GM12878 (cell line): Measurements from ENCODE around the gene TCEANC2. TPM values are rescaled to one million over a fixed set of nuclear protein-coding genes. Genes with fewer than 3 reads are reported as not detected.

Experiments used
- ATAC-seq: fragments of 200-7000 bp; cut with Tn5 transposase; 3 replicates; pipeline ENCODE4 v1.9.1; 2020; ENCODE audit warnings: mild to moderate bottlenecking, moderate library complexity
- BruUV-seq: library from RNA; stranded (reverse); fragments of 400-500 nt; replicated peaks from 2 replicates; lab custom pipeline; 2021; lab: Mats Ljungman, UMichigan
- CTCF ChIA-PET: fragments of 300-600 bp; sonication (Branson Sonifier 250); formaldehyde crosslinking; extraction: SDS; loops from one replicate; lab custom pipeline; 2021; ENCODE audit warnings: inconsistent platforms; lab: Yijun Ruan, JAX
- POLR2A ChIA-PET: fragments of 350-600 bp; formaldehyde crosslinking; extraction: SDS; loops from one replicate; lab custom pipeline; 2021; ENCODE audit warnings: inconsistent platforms; lab: Charles Lee
- RAD21 ChIA-PET: fragments of 300-600 bp; sonication (Branson Sonifier 250); formaldehyde crosslinking; loops from one replicate; lab custom pipeline; 2023; ENCODE audit warnings: antibody characterized with exemption; ENCODE audit not compliant: unreplicated experiment; lab: Charles Lee
- SMC1A ChIA-PET: fragments of 300-600 bp; sonication (Branson Sonifier 250); formaldehyde crosslinking; loops from one replicate; lab custom pipeline; 2023; ENCODE audit not compliant: unreplicated experiment, uncharacterized antibody; lab: Charles Lee
- DNase-seq: peaks from one replicate; pipeline ENCODE4 v3.0.0-alpha.2; 2011; ENCODE audit warnings: low read depth, low spot score
- FAIRE-seq: peaks from 3 replicates; lab custom pipeline; 2011; peaks lifted over from hg19 to GRCh38; lab: Jason Lieb, UNC
- H2AFZ ChIP-seq: 2 replicates; pipeline ENCODE4 v1.6.0; 2011; ENCODE audit warnings: low read depth, low read length, control low read depth; ENCODE audit not compliant: control insufficient read depth
- H3K27ac ChIP-seq: 2 replicates; pipeline ENCODE4 v1.5.1; 2011; ENCODE audit warnings: control low read depth; ENCODE audit not compliant: control insufficient read depth, insufficient read depth
- H3K27me3 ChIP-seq, 2 experiments: replicated peaks in 1 of 2; 2 replicates each; pipeline versions ENCODE4 v1.6.0 to v1.6.1; 2011; ENCODE audit warnings: low read length in 1 of 2; ENCODE audit not compliant: control insufficient read depth in 2 of 2, insufficient read depth in 2 of 2
- H3K36me3 ChIP-seq, 2 experiments: 2 replicates each; pipeline ENCODE4 v1.5.1; 2011; ENCODE audit warnings: low read length in 1 of 2; ENCODE audit not compliant: control insufficient read depth in 2 of 2, insufficient read depth in 2 of 2
- H3K4me1 ChIP-seq: 2 replicates; pipeline ENCODE4 v1.6.1; 2011; ENCODE audit warnings: mild to moderate bottlenecking, low read length, moderate library complexity, mixed read lengths; ENCODE audit not compliant: control insufficient read depth, insufficient read depth
- H3K4me2 ChIP-seq: 2 replicates; pipeline ENCODE4 v1.6.0; 2011; ENCODE audit warnings: control low read depth; ENCODE audit not compliant: control insufficient read depth, insufficient read depth
- H3K4me3 ChIP-seq: fragments of 200-600 bp; sonication (generic); 2 replicates; pipeline ENCODE4 v1.5.1; 2016
- H3K79me2 ChIP-seq: 2 replicates; pipeline ENCODE4 v1.6.0; 2011; ENCODE audit warnings: low read length; ENCODE audit not compliant: control insufficient read depth, insufficient read depth
- H3K9ac ChIP-seq: 2 replicates; pipeline ENCODE4 v1.8.0; 2011; ENCODE audit warnings: low read length, control low read depth, mixed read lengths; ENCODE audit not compliant: control insufficient read depth, insufficient read depth
- H3K9me3 ChIP-seq: replicated peaks from 3 replicates; pipeline ENCODE4 v1.5.1; 2011; ENCODE audit warnings: mild to moderate bottlenecking, low read length; ENCODE audit not compliant: control insufficient read depth, insufficient read depth
- H4K20me1 ChIP-seq: 2 replicates; pipeline ENCODE4 v1.6.0; 2011; ENCODE audit not compliant: control insufficient read depth, insufficient read depth
- BACH1 ChIP-seq: fragments of 450-650 bp; IDR thresholded peaks from 2 replicates; pipeline ENCODE4 v1.6.1; 2017; ENCODE audit warnings: mild to moderate bottlenecking, borderline replicate concordance
- CEBPZ ChIP-seq: fragments of 150-350 bp; IDR thresholded peaks from 2 replicates; pipeline ENCODE4 v1.6.1; 2016; ENCODE audit warnings: low read depth, low read length
- CREM ChIP-seq: IDR thresholded peaks from 2 replicates; pipeline ENCODE4 v1.6.1; 2014; ENCODE audit warnings: antibody characterized with exemption, low read depth
- EED ChIP-seq: sonication (generic); IDR thresholded peaks from 2 replicates; pipeline ENCODE4 v1.6.1; 2016; ENCODE audit warnings: antibody characterized with exemption, low read depth
- PAX8 ChIP-seq: fragments of 450-650 bp; IDR thresholded peaks from 2 replicates; pipeline ENCODE4 v1.6.1; 2017; ENCODE audit warnings: mild to moderate bottlenecking, moderate library complexity
- PKNOX1 ChIP-seq: fragments of 450-650 bp; IDR thresholded peaks from 2 replicates; pipeline ENCODE4 v1.6.1; 2016; ENCODE audit warnings: mild to moderate bottlenecking
- POLR2A ChIP-seq: IDR thresholded peaks from 2 replicates; pipeline ENCODE4 v1.6.1; 2011; ENCODE audit warnings: low read depth, mild to moderate bottlenecking, low read length
- RCOR1 ChIP-seq: conservative IDR thresholded peaks from 2 replicates; pipeline ENCODE4 v1.6.1; 2012; ENCODE audit warnings: low read depth, low read length, improper control_type of control experiment
- SMAD1 ChIP-seq: fragments of 450-650 bp; IDR thresholded peaks from 2 replicates; pipeline ENCODE4 v1.6.1; 2018; ENCODE audit warnings: mild to moderate bottlenecking, low read depth; ENCODE audit not compliant: partially characterized antibody
- SMARCA5 ChIP-seq: fragments of 450-650 bp; IDR thresholded peaks from 2 replicates; pipeline ENCODE4 v1.6.1; 2017; ENCODE audit warnings: mild to moderate bottlenecking
- TARDBP ChIP-seq: IDR thresholded peaks from 2 replicates; pipeline ENCODE4 v1.6.1; 2016; ENCODE audit warnings: borderline replicate concordance
- ZNF687 ChIP-seq: fragments of 450-650 bp; IDR thresholded peaks from 2 replicates; pipeline ENCODE4 v1.6.1; 2017; ENCODE audit warnings: mild to moderate bottlenecking, moderate library complexity
- WGBS: methylation state at CpG from one replicate; pipeline ENCODE4 v1.1.6; 2016; ENCODE audit warnings: low lambda C conversion rate; ENCODE audit not compliant: insufficient replicate concordance, insufficient coverage; ENCODE audit errors: missing lambda C conversion rate; 5-methylcytosine and 5-hydroxymethylcytosine counted together
- in situ Hi-C: fragments of 300-500 bp; cut with MboI; formaldehyde crosslinking; loops from 9 replicates; pipeline ENCODE4 v1.14.3; 2018; ENCODE audit warnings: mixed read lengths
- intact Hi-C: fragments of 100-400 bp; cut with micrococcal nuclease; formaldehyde crosslinking; loops from one replicate; pipeline ENCODE4 v1.14.2; 2022; ENCODE audit not compliant: unreplicated experiment
- polyA plus RNA-seq, 11 experiments: library from polyadenylated mRNA; depleted of rRNA in 4 of 11; unstranded in 6 of 11; stranded (reverse) in 5 of 11; fragments of >200 nt; fragmentation: Nextera tagmentation in 4 of 11; fragmentation: Illumina TruSeq in 1 of 11; extraction: Ambion mirVana in 4 of 11; extraction: Trizol in 1 of 11; gene quantifications; 1 replicate in 1 of 11; 2 replicates in 10 of 11; pipeline versions ENCODE4 v1.2.1 to v1.2.3, GENCODE V29; 2011 to 2016; ENCODE audit warnings: inconsistent platforms in 2 of 11, missing spikeins in 2 of 11, low read depth in 1 of 11
- total RNA-seq, 4 experiments: library from RNA; depleted of rRNA in 3 of 4; stranded (reverse); fragments of >200 nt in 3 of 4; fragmentation: Illumina TruSeq in 1 of 4; extraction: Trizol in 1 of 4; gene quantifications; 2 replicates each; pipeline versions ENCODE4 v1.2.1 to v1.2.3, GENCODE V29; 2013 to 2021

TCEANC2 gene
- total and polyA plus RNA-seq, 10 of the 15 experiments (the other 5 are each of a cell fraction or from before 2014, with no cell fraction given): 4.4 to 13.2 (median 6.4) TPM

- BruUV-seq: TSS peak; percentile 76
- FAIRE-seq (no peak), DNase-seq (no peak), ATAC-seq (0 out of 3 replicates have a peak, but pooled peaks have one; percentile 1)
- Histone ChIP-seq H3K79me2 (peaks cover 52% of the 10 kb centered on the region), H3K27ac (peak overlapping the region; percentile 88), H3K9me3 (no peaks in the 10 kb centered on the region), H3K9ac (peak overlapping the region; percentile 93), H3K36me3 (no peaks in the 10 kb centered on the region), H4K20me1 (no peaks in the 10 kb centered on the region), H3K4me3 (peak overlapping the region; percentile 75), H3K4me1 (peaks cover under 1% of the 10 kb centered on the region; the same call in 1 of the 2 replicates), H3K27me3 (no peaks in the 10 kb centered on the region), H2AFZ (peak overlapping the region; percentile 95), H3K4me2 (peak overlapping the region; percentile 77)
- in situ Hi-C loops (loop anchor here (25.0 kb wide), 1 partner anchor 192 kb away; no protein-coding TSS in a partner anchor), intact Hi-C loops (loop anchor here (2.0 to 10.0 kb wide), 6 partner anchors 107 to 748 kb away; partner anchors contain the start of genes LRRC42, NDC1, SSBP3 and TTC22)
- 1% methylated on average over 21 of the region's 21 CpGs for WGBS
- ChIA-PET SMC1A (interaction anchor here (0.6 to 1.4 kb wide), 5 partner anchors 28 to 192 kb away, joined by 3 to 4 read pairs (median 3); partner anchors contain the start of genes IFT25 and LRRC42), CTCF (interaction anchor here (0.8 to 5.4 kb wide), 8 partner anchors 11 to 193 kb away, joined by 3 to 27 read pairs (median 4); no protein-coding TSS in a partner anchor), RAD21 (interaction anchor here (0.9 to 2.0 kb wide), 6 partner anchors 9 to 435 kb away, joined by 3 to 10 read pairs (median 3); partner anchors contain the start of genes IFT25 and LRRC42), POLR2A (interaction anchor here (1.1 to 4.7 kb wide), 8 partner anchors 9 to 350 kb away, joined by 3 to 32 read pairs (median 4); partner anchors contain the start of genes IFT25, LRRC42 and NDC1)
- TF ChIP-seq SMARCA5: peak; percentile 53; the same call in 1 of the 2 replicates
- no peak for TF ChIP-seq SMAD1
- TF ChIP-seq EED: no peak
- no peak for TF ChIP-seq CEBPZ
- TF ChIP-seq POLR2A: no peak
- no peak for TF ChIP-seq TARDBP
- 0 out of 2 replicates have a peak, but pooled peaks have one; percentile 9 for TF ChIP-seq CREM
- peak; percentile 25; the same call in 1 of the 2 replicates for TF ChIP-seq PKNOX1
- TF ChIP-seq ZNF687: 0 out of 2 replicates have a peak, but pooled peaks have one; percentile 21
- TF ChIP-seq BACH1: peak; percentile 60; the same call in 1 of the 2 replicates
- no peak for TF ChIP-seq PAX8
- TF ChIP-seq RCOR1: no peak
Observed at GRCh38 chr1:54053745-54054437, 483 bp downstream of the TCEANC2 start.
